ENCODE measurements around the gene EFNA5. TPM values are rescaled to one million over a fixed set of nuclear protein-coding genes. Genes with fewer than 3 reads are reported as not detected.

The EFNA5 gene
- total and polyA plus RNA-seq, 4 donors, result 0.14 to 0.93 (median 0.54) TPM

DNA sequence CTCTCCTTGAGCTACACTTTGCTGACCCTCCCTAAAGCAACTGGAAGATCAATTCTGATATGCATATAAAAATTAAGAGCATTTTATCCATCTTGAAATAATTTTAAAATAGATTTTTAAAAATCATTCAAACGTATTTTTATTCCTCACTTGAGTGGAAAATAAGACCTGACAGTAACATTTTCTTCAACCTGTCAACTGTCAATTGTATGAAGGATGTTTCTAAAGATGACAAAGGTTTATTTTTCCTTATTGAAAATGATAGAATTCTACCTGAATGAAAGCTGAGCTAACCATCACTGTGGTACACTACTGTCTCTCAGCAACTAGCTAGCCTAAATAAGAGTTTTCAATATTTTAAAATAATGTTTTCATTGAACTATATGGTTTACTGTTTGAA lies 7.0 kb downstream of the EFNA5 start:
- peaks cover 0 to 19% (median 2%) of the 10 kb centered on the region in 4 donors for H3K27me3 ChIP-seq (ENCODE audit: control insufficient read depth in 4 of 4, insufficient read depth in 4 of 4, low read length in 3 of 4)
- 55% methylated on average over 1 of the region's 1 CpG for WGBS
- no peak overlapping the region for H3K9ac ChIP-seq (ENCODE audit: low read depth in 1 of 2, low read length in 2 of 2)
- no peak for DNase-seq (ENCODE audit: low spot score)
- no peak overlapping the region for H3K27ac ChIP-seq (ENCODE audit: low read depth in 1 of 2, low read length in 2 of 2)
- H3K36me3 ChIP-seq (ENCODE audit: control insufficient read depth in 4 of 4, insufficient read depth in 3 of 4, low read depth in 1 of 4, low read length in 3 of 4), result no peaks in the 10 kb centered on the region
- H3K4me3 ChIP-seq (ENCODE audit: low read depth in 1 of 3, low read length in 3 of 3), result no peak overlapping the region
- TF ChIP-seq GABPA (IDR thresholded peaks at IDR 0.05 in 1 of 2, conservative IDR thresholded peaks at IDR 0.05 in 1 of 2), result no peak
- TF ChIP-seq, protein P1, sequence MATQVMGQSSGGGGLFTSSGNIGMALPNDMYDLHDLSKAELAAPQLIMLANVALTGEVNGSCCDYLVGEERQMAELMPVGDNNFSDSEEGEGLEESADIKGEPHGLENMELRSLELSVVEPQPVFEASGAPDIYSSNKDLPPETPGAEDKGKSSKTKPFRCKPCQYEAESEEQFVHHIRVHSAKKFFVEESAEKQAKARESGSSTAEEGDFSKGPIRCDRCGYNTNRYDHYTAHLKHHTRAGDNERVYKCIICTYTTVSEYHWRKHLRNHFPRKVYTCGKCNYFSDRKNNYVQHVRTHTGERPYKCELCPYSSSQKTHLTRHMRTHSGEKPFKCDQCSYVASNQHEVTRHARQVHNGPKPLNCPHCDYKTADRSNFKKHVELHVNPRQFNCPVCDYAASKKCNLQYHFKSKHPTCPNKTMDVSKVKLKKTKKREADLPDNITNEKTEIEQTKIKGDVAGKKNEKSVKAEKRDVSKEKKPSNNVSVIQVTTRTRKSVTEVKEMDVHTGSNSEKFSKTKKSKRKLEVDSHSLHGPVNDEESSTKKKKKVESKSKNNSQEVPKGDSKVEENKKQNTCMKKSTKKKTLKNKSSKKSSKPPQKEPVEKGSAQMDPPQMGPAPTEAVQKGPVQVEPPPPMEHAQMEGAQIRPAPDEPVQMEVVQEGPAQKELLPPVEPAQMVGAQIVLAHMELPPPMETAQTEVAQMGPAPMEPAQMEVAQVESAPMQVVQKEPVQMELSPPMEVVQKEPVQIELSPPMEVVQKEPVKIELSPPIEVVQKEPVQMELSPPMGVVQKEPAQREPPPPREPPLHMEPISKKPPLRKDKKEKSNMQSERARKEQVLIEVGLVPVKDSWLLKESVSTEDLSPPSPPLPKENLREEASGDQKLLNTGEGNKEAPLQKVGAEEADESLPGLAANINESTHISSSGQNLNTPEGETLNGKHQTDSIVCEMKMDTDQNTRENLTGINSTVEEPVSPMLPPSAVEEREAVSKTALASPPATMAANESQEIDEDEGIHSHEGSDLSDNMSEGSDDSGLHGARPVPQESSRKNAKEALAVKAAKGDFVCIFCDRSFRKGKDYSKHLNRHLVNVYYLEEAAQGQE (IDR thresholded peaks at IDR 0.05), result no peak
- TF ChIP-seq SP1 (IDR thresholded peaks at IDR 0.05), result no peak
- no peak for TF ChIP-seq YY1 (IDR thresholded peaks at IDR 0.05)
- no peak for TF ChIP-seq EGR1 (IDR thresholded peaks at IDR 0.05; ENCODE audit: low read depth in 2 of 2)
- TF ChIP-seq RAD21 (IDR thresholded peaks at IDR 0.05), result no peak
- TF ChIP-seq, protein P2, sequence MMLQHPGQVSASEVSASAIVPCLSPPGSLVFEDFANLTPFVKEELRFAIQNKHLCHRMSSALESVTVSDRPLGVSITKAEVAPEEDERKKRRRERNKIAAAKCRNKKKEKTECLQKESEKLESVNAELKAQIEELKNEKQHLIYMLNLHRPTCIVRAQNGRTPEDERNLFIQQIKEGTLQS (IDR thresholded peaks at IDR 0.05), result no peak
- no peak for TF ChIP-seq FOXA2 (IDR thresholded peaks at IDR 0.05)
- no peak for TF ChIP-seq NR2F2 (IDR thresholded peaks at IDR 0.05)
- no peak for TF ChIP-seq RXRA (IDR thresholded peaks at IDR 0.05)
- TF ChIP-seq FOXA1 (IDR thresholded peaks at IDR 0.05), result no peak
- H3K9me3 ChIP-seq (ENCODE audit: control insufficient read depth in 4 of 4, low read length in 3 of 4), result no peaks in the 10 kb centered on the region
- peaks cover 0 to 7% (median 3%) of the 10 kb centered on the region in 4 donors for H3K4me1 ChIP-seq (ENCODE audit: control insufficient read depth in 4 of 4, insufficient read depth in 4 of 4, low read length in 3 of 4)

DNA sequence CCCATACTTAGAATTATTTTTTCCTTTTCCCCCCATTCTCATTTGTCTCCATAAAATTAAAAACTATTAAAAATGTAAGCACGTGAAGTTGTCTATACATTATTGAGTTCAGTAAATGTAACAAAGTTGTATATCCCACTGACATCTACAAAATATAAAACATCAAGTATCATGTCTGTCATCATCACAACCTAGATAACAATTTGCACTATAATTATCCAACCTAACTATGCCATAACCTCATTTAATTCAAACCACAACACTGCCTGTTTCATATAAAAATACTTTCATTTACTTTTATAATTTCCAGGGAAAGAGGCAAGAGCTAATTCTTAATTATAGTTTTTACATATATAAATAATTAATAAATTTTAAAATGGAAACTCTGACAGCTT lies 9.1 kb downstream of the EFNA5 start:
- H3K27me3 ChIP-seq (ENCODE audit: control insufficient read depth in 4 of 4, insufficient read depth in 4 of 4, low read length in 3 of 4), result peaks cover 0 to 16% (median 2%) of the 10 kb centered on the region in 4 donors
- 83% methylated on average over 1 of the region's 1 CpG for WGBS
- H3K27ac ChIP-seq (ENCODE audit: low read depth in 1 of 2, low read length in 2 of 2), result no peak overlapping the region
- no peak for DNase-seq (ENCODE audit: low spot score)
- no peaks in the 10 kb centered on the region for H3K9me3 ChIP-seq (ENCODE audit: control insufficient read depth in 4 of 4, low read length in 3 of 4)
- H3K4me3 ChIP-seq (ENCODE audit: low read depth in 1 of 3, low read length in 3 of 3), result no peak overlapping the region
- no peaks in the 10 kb centered on the region for H3K4me1 ChIP-seq (ENCODE audit: control insufficient read depth in 4 of 4, insufficient read depth in 4 of 4, low read length in 3 of 4)
- TF ChIP-seq HNF4G (IDR thresholded peaks at IDR 0.05), result no peak
- TF ChIP-seq, protein P1 (IDR thresholded peaks at IDR 0.05), result no peak
- TF ChIP-seq EGR1 (IDR thresholded peaks at IDR 0.05; ENCODE audit: low read depth in 2 of 2), result no peak
- no peak for TF ChIP-seq RXRA (IDR thresholded peaks at IDR 0.05)
- no peak for TF ChIP-seq NR2F2 (IDR thresholded peaks at IDR 0.05)
- TF ChIP-seq, protein P3, sequence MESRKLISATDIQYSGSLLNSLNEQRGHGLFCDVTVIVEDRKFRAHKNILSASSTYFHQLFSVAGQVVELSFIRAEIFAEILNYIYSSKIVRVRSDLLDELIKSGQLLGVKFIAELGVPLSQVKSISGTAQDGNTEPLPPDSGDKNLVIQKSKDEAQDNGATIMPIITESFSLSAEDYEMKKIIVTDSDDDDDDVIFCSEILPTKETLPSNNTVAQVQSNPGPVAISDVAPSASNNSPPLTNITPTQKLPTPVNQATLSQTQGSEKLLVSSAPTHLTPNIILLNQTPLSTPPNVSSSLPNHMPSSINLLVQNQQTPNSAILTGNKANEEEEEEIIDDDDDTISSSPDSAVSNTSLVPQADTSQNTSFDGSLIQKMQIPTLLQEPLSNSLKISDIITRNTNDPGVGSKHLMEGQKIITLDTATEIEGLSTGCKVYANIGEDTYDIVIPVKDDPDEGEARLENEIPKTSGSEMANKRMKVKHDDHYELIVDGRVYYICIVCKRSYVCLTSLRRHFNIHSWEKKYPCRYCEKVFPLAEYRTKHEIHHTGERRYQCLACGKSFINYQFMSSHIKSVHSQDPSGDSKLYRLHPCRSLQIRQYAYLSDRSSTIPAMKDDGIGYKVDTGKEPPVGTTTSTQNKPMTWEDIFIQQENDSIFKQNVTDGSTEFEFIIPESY (IDR thresholded peaks at IDR 0.05), result no peak
- TF ChIP-seq RAD21 (IDR thresholded peaks at IDR 0.05), result no peak
- no peak for TF ChIP-seq FOXA1 (IDR thresholded peaks at IDR 0.05)
- TF ChIP-seq, protein P2 (IDR thresholded peaks at IDR 0.05), result no peak
- TF ChIP-seq, protein P4, sequence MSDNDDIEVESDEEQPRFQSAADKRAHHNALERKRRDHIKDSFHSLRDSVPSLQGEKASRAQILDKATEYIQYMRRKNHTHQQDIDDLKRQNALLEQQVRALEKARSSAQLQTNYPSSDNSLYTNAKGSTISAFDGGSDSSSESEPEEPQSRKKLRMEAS (IDR thresholded peaks at IDR 0.05), result no peak
- TF ChIP-seq GABPA (IDR thresholded peaks at IDR 0.05 in 1 of 2, conservative IDR thresholded peaks at IDR 0.05 in 1 of 2), result no peak
- TF ChIP-seq YY1 (IDR thresholded peaks at IDR 0.05), result no peak
- no peak for TF ChIP-seq FOXA2 (IDR thresholded peaks at IDR 0.05)
- no peak for TF ChIP-seq HNF4A (conservative IDR thresholded peaks at IDR 0.05)
- TF ChIP-seq SP1 (IDR thresholded peaks at IDR 0.05), result no peak
- no peaks in the 10 kb centered on the region for H3K36me3 ChIP-seq (ENCODE audit: control insufficient read depth in 4 of 4, insufficient read depth in 3 of 4, low read depth in 1 of 4, low read length in 3 of 4)
- no peak overlapping the region for H3K9ac ChIP-seq (ENCODE audit: low read depth in 1 of 2, low read length in 2 of 2)

All from liver (tissue), 9 donors.